Measurements from ENCODE around the gene CGB5. TPM values are rescaled to one million over a fixed set of nuclear protein-coding genes. Genes with fewer than 3 reads are reported as not detected.

CGB5 gene
- total RNA-seq, 4 donors from 2014 or later, result not detected

GRCh38 chr19:49004964-49005614, 38.6 kb upstream of the CGB5 start:
- peaks cover 0 to 90% of the 10 kb centered on the region in 2 donors for H3K36me3 ChIP-seq

GRCh38 chr19:49006905-49007304, 36.7 kb upstream of the CGB5 start:
- peaks cover 0 to 98% of the 10 kb centered on the region in 2 donors for H3K36me3 ChIP-seq
- H3K4me3 ChIP-seq, result no peak overlapping the region
- H3K27me3 ChIP-seq, result no peaks in the 10 kb centered on the region
- TF ChIP-seq POLR2A (IDR thresholded peaks at IDR 0.05) (no peak), POLR2AphosphoS5 (IDR thresholded peaks at IDR 0.05) (no peak), EP300 (IDR thresholded peaks at IDR 0.05) (no peak)
- TF ChIP-seq, protein P1, sequence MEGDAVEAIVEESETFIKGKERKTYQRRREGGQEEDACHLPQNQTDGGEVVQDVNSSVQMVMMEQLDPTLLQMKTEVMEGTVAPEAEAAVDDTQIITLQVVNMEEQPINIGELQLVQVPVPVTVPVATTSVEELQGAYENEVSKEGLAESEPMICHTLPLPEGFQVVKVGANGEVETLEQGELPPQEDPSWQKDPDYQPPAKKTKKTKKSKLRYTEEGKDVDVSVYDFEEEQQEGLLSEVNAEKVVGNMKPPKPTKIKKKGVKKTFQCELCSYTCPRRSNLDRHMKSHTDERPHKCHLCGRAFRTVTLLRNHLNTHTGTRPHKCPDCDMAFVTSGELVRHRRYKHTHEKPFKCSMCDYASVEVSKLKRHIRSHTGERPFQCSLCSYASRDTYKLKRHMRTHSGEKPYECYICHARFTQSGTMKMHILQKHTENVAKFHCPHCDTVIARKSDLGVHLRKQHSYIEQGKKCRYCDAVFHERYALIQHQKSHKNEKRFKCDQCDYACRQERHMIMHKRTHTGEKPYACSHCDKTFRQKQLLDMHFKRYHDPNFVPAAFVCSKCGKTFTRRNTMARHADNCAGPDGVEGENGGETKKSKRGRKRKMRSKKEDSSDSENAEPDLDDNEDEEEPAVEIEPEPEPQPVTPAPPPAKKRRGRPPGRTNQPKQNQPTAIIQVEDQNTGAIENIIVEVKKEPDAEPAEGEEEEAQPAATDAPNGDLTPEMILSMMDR (IDR thresholded peaks at IDR 0.05), result no peak
- no peaks in the 10 kb centered on the region for H3K9me3 ChIP-seq
- ATAC-seq, result no peak
- WGBS, 2 donors (ENCODE audit: low coverage in 1 of 2), result 93% methylated on average over 6 of the region's 22 CpGs; no CpG with 5 or more reads in 1 of the 2 donors
- H3K27ac ChIP-seq, result no peak overlapping the region
- no peaks in the 10 kb centered on the region for H3K4me1 ChIP-seq

More at GRCh38 chr19:49004964-49005614, 38.6 kb upstream of the CGB5 start:
- TF ChIP-seq POLR2A (IDR thresholded peaks at IDR 0.05), result no peak
- no peak for TF ChIP-seq POLR2AphosphoS5 (IDR thresholded peaks at IDR 0.05)
- TF ChIP-seq, protein P1 (IDR thresholded peaks at IDR 0.05), result no peak
- no peak for TF ChIP-seq EP300 (IDR thresholded peaks at IDR 0.05)
- H3K27ac ChIP-seq, result no peak overlapping the region
- H3K4me3 ChIP-seq, result no peak overlapping the region
- H3K9me3 ChIP-seq, result no peaks in the 10 kb centered on the region
- no peaks in the 10 kb centered on the region for H3K4me1 ChIP-seq
- WGBS, 2 donors (ENCODE audit: low coverage in 1 of 2), result 100% methylated on average over 3 of the region's 7 CpGs
- no peaks in the 10 kb centered on the region for H3K27me3 ChIP-seq
- ATAC-seq, result no peak

GRCh38 chr19:49009828-49010227, 33.8 kb upstream of the CGB5 start:
- Histone ChIP-seq H3K27me3 (no peaks in the 10 kb centered on the region), H3K4me1 (no peaks in the 10 kb centered on the region), H3K9me3 (no peaks in the 10 kb centered on the region), H3K4me3 (no peak overlapping the region), H3K36me3 (peaks cover 0 to 96% of the 10 kb centered on the region in 2 donors), H3K27ac (no peak overlapping the region)
- ATAC-seq, result no peak
- 97% methylated on average over 13 of the region's 18 CpGs; no CpG with 5 or more reads in 1 of the 2 donors for WGBS, 2 donors (ENCODE audit: low coverage in 1 of 2)
- no peak for TF ChIP-seq POLR2AphosphoS5 (IDR thresholded peaks at IDR 0.05)
- TF ChIP-seq POLR2A (IDR thresholded peaks at IDR 0.05), result no peak
- TF ChIP-seq EP300 (IDR thresholded peaks at IDR 0.05), result no peak
- TF ChIP-seq, protein P1 (IDR thresholded peaks at IDR 0.05), result no peak

DNA sequence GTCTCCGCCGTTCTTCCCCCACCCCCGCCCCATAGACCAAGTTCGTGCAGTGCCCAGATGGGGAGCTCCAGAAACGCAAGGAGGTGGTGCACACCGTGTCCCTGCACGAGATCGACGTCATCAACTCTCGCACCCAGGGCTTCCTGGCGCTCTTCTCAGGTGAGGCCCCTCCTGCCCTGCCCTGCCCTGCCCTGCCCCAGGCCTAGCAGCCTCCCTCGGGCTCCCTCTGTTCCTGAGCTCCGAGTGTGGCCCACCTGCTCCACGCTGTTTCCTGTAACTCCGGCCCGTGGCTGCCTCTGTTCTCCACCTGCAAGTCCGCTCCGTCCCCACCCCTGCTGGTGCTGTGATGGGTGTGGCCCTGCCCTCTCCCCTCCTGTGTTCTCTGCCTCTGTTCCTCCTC, 33.2 kb upstream of the CGB5 start:
- Histone ChIP-seq H3K27ac (no peak overlapping the region), H3K9me3 (no peaks in the 10 kb centered on the region), H3K36me3 (peaks cover 0 to 96% of the 10 kb centered on the region in 2 donors), H3K27me3 (no peaks in the 10 kb centered on the region), H3K4me1 (no peaks in the 10 kb centered on the region), H3K4me3 (no peak overlapping the region)
- ATAC-seq, result no peak
- 82 to 90% methylated on average over 3 to 5 of the region's 18 CpGs for WGBS, 2 donors (ENCODE audit: low coverage in 1 of 2)
- TF ChIP-seq, protein P1 (IDR thresholded peaks at IDR 0.05), result no peak
- TF ChIP-seq POLR2AphosphoS5 (IDR thresholded peaks at IDR 0.05), result no peak

- H3K9me3 ChIP-seq, result no peaks in the 10 kb centered on the region
- H3K36me3 ChIP-seq, result peaks cover 0 to 96% of the 10 kb centered on the region in 2 donors
- ATAC-seq, result no peak
- H3K27ac ChIP-seq, result no peak overlapping the region
- WGBS, 2 donors (ENCODE audit: low coverage in 1 of 2), result 82% methylated on average over 4 of the region's 17 CpGs; no CpG with 5 or more reads in 1 of the 2 donors
- no peaks in the 10 kb centered on the region for H3K4me1 ChIP-seq
- peaks cover under 1% of the 10 kb centered on the region for H3K27me3 ChIP-seq
- TF ChIP-seq POLR2A (IDR thresholded peaks at IDR 0.05) (no peak), EP300 (IDR thresholded peaks at IDR 0.05) (no peak), POLR2AphosphoS5 (IDR thresholded peaks at IDR 0.05) (no peak)
- no peak overlapping the region for H3K4me3 ChIP-seq
These were observed 32.5 kb upstream of the CGB5 start for GRCh38 chr19:49011194-49011593.

All from gastroesophageal sphincter (tissue), 4 donors.